PC-3 (cell line): ENCODE data around the gene PPP2R3B. TPM values are rescaled to one million over a fixed set of nuclear protein-coding genes. Genes with fewer than 3 reads are reported as not detected.

Source experiments
- ATAC-seq: fragments of 200-7000 bp; cut with Tn5 transposase; 2 replicates; pipeline ENCODE4 v1.9.1; 2020; ENCODE audit warnings: mild to moderate bottlenecking, moderate library complexity
- BruUV-seq: library from RNA; stranded (reverse); fragments of 400-500 nt; replicated peaks from 2 replicates; lab custom pipeline; 2021; lab: Mats Ljungman, UMichigan
- CTCF ChIA-PET: fragments of 300-600 bp; sonication (Branson Sonifier 250); formaldehyde crosslinking; loops from one replicate; lab custom pipeline; 2022; ENCODE audit warnings: antibody characterized with exemption; lab: Charles Lee
- POLR2A ChIA-PET: fragments of 300-600 bp; sonication (Branson Sonifier 250); formaldehyde crosslinking; loops from one replicate; lab custom pipeline; 2022; ENCODE audit warnings: antibody characterized with exemption; ENCODE audit not compliant: unreplicated experiment; lab: Charles Lee
- DNase-seq: peaks from one replicate; pipeline ENCODE4 v3.0.0-alpha.2; 2015
- H2AFZ ChIP-seq: fragments of 300-600 bp; sonication (generic); 2 replicates; pipeline ENCODE4 v1.6.0; 2016; ENCODE audit warnings: antibody characterized with exemption, low read length
- H3F3A ChIP-seq: fragments of 300-600 bp; sonication (generic); one replicate; pipeline ENCODE4 v1.6.0; 2017; ENCODE audit warnings: antibody characterized with exemption, low read length, control low read depth, mild to moderate bottlenecking; ENCODE audit not compliant: unreplicated experiment
- H3K27ac ChIP-seq: fragments of 300-600 bp; sonication (generic); 2 replicates; pipeline ENCODE4 v1.5.1; 2016; ENCODE audit warnings: mild to moderate bottlenecking, low read length
- H3K27me3 ChIP-seq: fragments of 300-600 bp; sonication (generic); 2 replicates; pipeline ENCODE4 v1.6.1; 2016; ENCODE audit warnings: low read length, mixed read lengths
- H3K36me3 ChIP-seq: fragments of 300-600 bp; sonication (generic); 2 replicates; pipeline ENCODE4 v1.6.1; 2016; ENCODE audit warnings: low read depth, mixed run types, low read length, mixed read lengths
- H3K4me1 ChIP-seq: fragments of 300-600 bp; sonication (generic); 2 replicates; pipeline ENCODE4 v1.5.1; 2016; ENCODE audit warnings: low read length; ENCODE audit not compliant: insufficient read depth
- H3K4me2 ChIP-seq: fragments of 300-600 bp; sonication (generic); 2 replicates; pipeline ENCODE4 v1.6.0; 2016; ENCODE audit warnings: low read length
- H3K4me3 ChIP-seq: fragments of 300-600 bp; sonication (generic); 2 replicates; pipeline ENCODE4 v1.5.1; 2016; ENCODE audit warnings: mild to moderate bottlenecking, low read length, mixed read lengths
- H3K79me2 ChIP-seq: fragments of 300-600 bp; sonication (generic); 2 replicates; pipeline ENCODE4 v1.6.1; 2017; ENCODE audit warnings: low read length, mixed read lengths
- H3K9ac ChIP-seq: fragments of 300-600 bp; sonication (generic); 2 replicates; pipeline ENCODE4 v1.6.0; 2016; ENCODE audit warnings: mild to moderate bottlenecking, low read length
- H3K9me2 ChIP-seq: fragments of 300-600 bp; sonication (generic); replicated peaks from 2 replicates; pipeline ENCODE4 v1.6.1; 2016; ENCODE audit warnings: mixed run types, low read length, mixed read lengths
- H3K9me3 ChIP-seq: fragments of 300-600 bp; sonication (generic); 2 replicates; pipeline ENCODE4 v1.6.1; 2016; ENCODE audit warnings: low read length, mixed read lengths
- H4K20me1 ChIP-seq: fragments of 300-600 bp; sonication (generic); 2 replicates; pipeline ENCODE4 v1.6.1; 2016; ENCODE audit warnings: low read length, mixed read lengths
- EZH2 ChIP-seq: fragments of 300-600 bp; sonication (generic); IDR thresholded peaks from one replicate; pipeline ENCODE4 v1.6.1; 2017; ENCODE audit warnings: antibody characterized with exemption, mild to moderate bottlenecking, low read length; ENCODE audit not compliant: unreplicated experiment
- EZH2phosphoT487 ChIP-seq: fragments of 300-600 bp; sonication (generic); IDR thresholded peaks from 2 replicates; pipeline ENCODE4 v1.6.1; 2018; ENCODE audit warnings: mild to moderate bottlenecking, antibody characterized with exemption, low read length, borderline replicate concordance
- intact Hi-C: fragments of 100-400 bp; cut with micrococcal nuclease; formaldehyde crosslinking; loops from 2 replicates; pipeline ENCODE4 v1.9.0; 2023
- total RNA-seq: library from RNA; depleted of rRNA; stranded (reverse); fragments of >200 nt; gene quantifications from 2 replicates; pipeline ENCODE4 v1.2.3, GENCODE V29; 2014
- TF ChIP-seq, protein P1 (sequence below): fragments of 300-600 bp; sonication (generic); conservative IDR thresholded peaks from 2 replicates; pipeline ENCODE4 v1.5.1; 2017; ENCODE audit warnings: antibody characterized with exemption, low read depth, mild to moderate bottlenecking, low read length

Gene PPP2R3B
- total RNA-seq, 1 experiment from 2014 or later: 35.4 TPM

DNA sequence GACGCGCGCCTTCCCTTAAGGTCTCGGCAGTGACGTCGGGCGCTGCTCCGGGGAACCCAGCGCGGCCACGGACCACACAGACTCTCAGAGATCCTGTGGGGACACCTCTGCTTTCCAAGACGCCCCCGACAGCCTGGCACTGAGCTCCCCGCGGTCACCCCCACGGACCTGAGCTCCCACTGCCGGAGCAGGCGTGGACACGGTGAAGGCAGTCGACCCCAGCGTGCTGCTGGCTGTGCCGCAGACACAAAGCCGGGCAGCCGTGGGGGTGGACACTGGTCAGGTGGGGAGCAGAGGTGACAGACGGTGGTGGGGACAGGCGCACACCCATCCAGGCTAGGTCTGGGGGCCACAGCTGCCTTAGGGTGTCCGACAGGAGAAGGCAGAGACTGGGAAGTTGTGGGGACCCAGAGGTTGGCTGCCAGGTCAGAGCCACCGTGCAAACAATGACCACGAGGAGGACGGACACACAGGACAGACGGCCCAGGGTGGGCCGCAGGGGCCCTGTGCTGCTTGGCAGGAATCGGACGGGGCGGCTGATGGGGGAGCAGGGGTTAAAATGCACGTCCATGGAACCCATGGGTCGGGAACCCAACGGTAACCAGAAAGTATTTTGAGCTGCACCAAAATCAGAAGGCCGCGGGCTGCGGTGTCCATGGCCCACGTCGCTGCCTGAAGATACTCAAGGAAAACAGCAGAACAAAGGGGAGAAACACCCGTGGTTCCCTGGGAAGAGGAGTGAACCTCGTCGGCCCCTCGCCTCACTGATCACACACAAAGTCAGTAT lies 51.5 kb downstream of the PPP2R3B start:
- H3K4me1 ChIP-seq: no peaks in the 10 kb centered on the region
- ATAC-seq (no peak), DNase-seq (no peak)
- no peaks in the 10 kb centered on the region for H3K27me3 ChIP-seq
- H4K20me1 ChIP-seq: no peaks in the 10 kb centered on the region
- no peak overlapping the region for H3K4me3 ChIP-seq
- H3K4me2 ChIP-seq: no peak overlapping the region
- H3F3A ChIP-seq: no peaks in the 10 kb centered on the region
- no peaks in the 10 kb centered on the region for H3K9me2 ChIP-seq
- no peak overlapping the region for H2AFZ ChIP-seq
- H3K36me3 ChIP-seq: no peaks in the 10 kb centered on the region
- no peaks in the 10 kb centered on the region for H3K9me3 ChIP-seq
- no TSS peak for BruUV-seq
- ChIA-PET POLR2A (no interaction called here), CTCF (no interaction called here)
- no peak for TF ChIP-seq EZH2phosphoT487
- no peak for TF ChIP-seq EZH2
- TF ChIP-seq, protein P1, sequence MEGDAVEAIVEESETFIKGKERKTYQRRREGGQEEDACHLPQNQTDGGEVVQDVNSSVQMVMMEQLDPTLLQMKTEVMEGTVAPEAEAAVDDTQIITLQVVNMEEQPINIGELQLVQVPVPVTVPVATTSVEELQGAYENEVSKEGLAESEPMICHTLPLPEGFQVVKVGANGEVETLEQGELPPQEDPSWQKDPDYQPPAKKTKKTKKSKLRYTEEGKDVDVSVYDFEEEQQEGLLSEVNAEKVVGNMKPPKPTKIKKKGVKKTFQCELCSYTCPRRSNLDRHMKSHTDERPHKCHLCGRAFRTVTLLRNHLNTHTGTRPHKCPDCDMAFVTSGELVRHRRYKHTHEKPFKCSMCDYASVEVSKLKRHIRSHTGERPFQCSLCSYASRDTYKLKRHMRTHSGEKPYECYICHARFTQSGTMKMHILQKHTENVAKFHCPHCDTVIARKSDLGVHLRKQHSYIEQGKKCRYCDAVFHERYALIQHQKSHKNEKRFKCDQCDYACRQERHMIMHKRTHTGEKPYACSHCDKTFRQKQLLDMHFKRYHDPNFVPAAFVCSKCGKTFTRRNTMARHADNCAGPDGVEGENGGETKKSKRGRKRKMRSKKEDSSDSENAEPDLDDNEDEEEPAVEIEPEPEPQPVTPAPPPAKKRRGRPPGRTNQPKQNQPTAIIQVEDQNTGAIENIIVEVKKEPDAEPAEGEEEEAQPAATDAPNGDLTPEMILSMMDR: no peak
- H3K27ac ChIP-seq: no peak overlapping the region
- intact Hi-C loops: no loop called here
- no peaks in the 10 kb centered on the region for H3K79me2 ChIP-seq
- no peak overlapping the region for H3K9ac ChIP-seq

DNA sequence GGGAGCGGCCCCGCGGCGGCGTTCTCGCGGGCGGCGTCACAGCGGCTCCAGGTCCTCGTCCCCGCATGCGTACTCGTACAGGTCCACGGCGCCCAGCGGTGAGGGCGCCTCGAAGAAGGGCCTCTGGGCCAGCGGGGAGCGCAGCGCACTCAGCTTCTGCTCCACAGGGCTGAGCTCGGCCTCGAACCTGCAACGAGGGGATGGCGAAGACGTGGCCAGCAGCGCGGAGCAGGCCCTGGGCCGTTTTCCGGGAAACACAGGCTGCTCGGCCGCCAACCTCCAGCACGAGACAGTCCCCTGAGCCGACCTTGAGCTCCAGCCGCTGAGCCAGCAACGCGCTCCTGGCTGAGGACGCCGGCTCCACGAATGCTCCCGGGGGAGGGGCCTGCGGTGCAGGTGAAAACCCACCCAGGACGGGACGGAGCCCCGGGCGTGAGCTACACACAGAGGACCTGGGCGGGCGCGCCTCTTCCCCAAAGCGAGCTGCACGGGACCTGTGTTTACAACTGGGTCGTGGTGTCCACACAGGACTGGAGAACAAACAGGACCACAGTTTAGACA lies 52.3 kb downstream of the PPP2R3B start:
- H3K9me2 ChIP-seq: no peaks in the 10 kb centered on the region
- no peaks in the 10 kb centered on the region for H3K4me1 ChIP-seq
- DNase-seq: no peak
- no peaks in the 10 kb centered on the region for H3K36me3 ChIP-seq
- TF ChIP-seq EZH2phosphoT487 (no peak), EZH2 (no peak)
- TF ChIP-seq, protein P1: no peak
- no peaks in the 10 kb centered on the region for H3K27me3 ChIP-seq
- H3K4me2 ChIP-seq: no peak overlapping the region
- H3K27ac ChIP-seq: no peak overlapping the region
- H3K4me3 ChIP-seq: no peak overlapping the region
- H3K9me3 ChIP-seq: no peaks in the 10 kb centered on the region
- H2AFZ ChIP-seq: no peak overlapping the region
- H3K9ac ChIP-seq: no peak overlapping the region
- no peak for ATAC-seq
- no peaks in the 10 kb centered on the region for H4K20me1 ChIP-seq
- H3F3A ChIP-seq: no peaks in the 10 kb centered on the region
- no TSS peak for BruUV-seq
- intact Hi-C loops: no loop called here
- ChIA-PET POLR2A (no interaction called here), CTCF (no interaction called here)
- H3K79me2 ChIP-seq: no peaks in the 10 kb centered on the region
